HCT116 (cell line): ENCODE results near the gene ATRIP. TPM values are rescaled to one million over a fixed set of nuclear protein-coding genes. Genes with fewer than 3 reads are reported as not detected.

ENCODE experiments used
- ATAC-seq: fragments of 200-7000 bp; cut with Tn5 transposase; 2 replicates; pipeline ENCODE4 v1.9.1; 2020; ENCODE audit warnings: mild to moderate bottlenecking, moderate library complexity
- BruUV-seq: library from RNA; stranded (reverse); fragments of 400-500 nt; replicated peaks from 2 replicates; lab custom pipeline; 2021; lab: Mats Ljungman, UMichigan
- CTCF ChIA-PET: fragments of 300-600 bp; sonication (Branson Sonifier 250); formaldehyde crosslinking; loops from one replicate; lab custom pipeline; 2021; ENCODE audit warnings: antibody characterized with exemption; lab: Charles Lee
- POLR2A ChIA-PET: fragments of 300-600, 350-600 bp; sonication (Branson Sonifier 250); formaldehyde crosslinking; loops from one replicate; lab custom pipeline; 2021; ENCODE audit warnings: antibody characterized with exemption; lab: Charles Lee
- RAD21 ChIA-PET, 2 experiments: fragments of 300-600 bp; sonication (Branson Sonifier 250); formaldehyde crosslinking; loops; one replicate each; lab custom pipeline; 2023; ENCODE audit warnings: low total read pairs in 2 of 2; ENCODE audit not compliant: uncharacterized antibody in 2 of 2, unreplicated experiment in 2 of 2, low non-redundant PET in 1 of 2; lab: Charles Lee
- DNase-seq: peaks from one replicate; pipeline ENCODE4 v3.0.0-alpha.2; 2010; ENCODE audit warnings: low read depth, low spot score
- H2AFZ ChIP-seq: fragments of 200-600 bp; shearing (Covaris generic), sonication (generic); 2 replicates; pipeline ENCODE4 v1.6.1; 2017; ENCODE audit warnings: low read depth, mixed run types, mixed read lengths, antibody characterized with exemption, low read length; ENCODE audit not compliant: poor library complexity, severe bottlenecking
- H3K27ac ChIP-seq: 2 replicates; pipeline ENCODE4 v1.5.1; 2012; ENCODE audit warnings: low read depth, low read length
- H3K27me3 ChIP-seq: fragments of 200-600 bp; sonication (generic); 2 replicates; pipeline ENCODE4 v1.6.1; 2016; ENCODE audit warnings: mixed run types, low read length, mixed read lengths; ENCODE audit not compliant: insufficient read depth
- H3K36me3 ChIP-seq, 2 experiments: fragments of 200-500 bp in 1 of 2; fragments of 200-600 bp in 1 of 2; sonication (Bioruptor generic) in 1 of 2; sonication (generic) in 1 of 2; 2 replicates each; pipeline versions ENCODE4 v1.5.1 to v1.6.1; 2014 to 2016; ENCODE audit warnings: low read length in 2 of 2, inconsistent platforms in 1 of 2, mixed read lengths in 1 of 2, mixed run types in 1 of 2; ENCODE audit not compliant: insufficient read depth in 2 of 2, control insufficient read depth in 1 of 2
- H3K4me1 ChIP-seq, 2 experiments: fragments of 200-600 bp in 1 of 2; sonication (generic) in 1 of 2; 2 replicates each; pipeline versions ENCODE4 v1.5.1 to v1.6.1; 2012 to 2017; ENCODE audit warnings: low read length in 2 of 2, inconsistent platforms in 1 of 2, mild to moderate bottlenecking in 1 of 2, mixed read lengths in 1 of 2, mixed run types in 1 of 2, moderate library complexity in 1 of 2; ENCODE audit not compliant: insufficient read depth in 2 of 2, control insufficient read depth in 1 of 2
- H3K4me2 ChIP-seq: fragments of 200-600 bp; sonication (generic); 2 replicates; pipeline ENCODE4 v1.6.1; 2017; ENCODE audit warnings: mixed run types, low read length, mixed read lengths
- H3K4me3 ChIP-seq, 2 experiments: fragments of 200-600 bp in 1 of 2; sonication (generic) in 1 of 2; replicated peaks in 1 of 2; 2 replicates each; pipeline ENCODE4 v1.5.1; 2011 to 2016; ENCODE audit warnings: low read length in 2 of 2, control low read depth in 1 of 2, low read depth in 1 of 2, mild to moderate bottlenecking in 1 of 2, mixed read lengths in 1 of 2, mixed run types in 1 of 2
- H3K79me2 ChIP-seq: fragments of 200-600 bp; sonication (generic); 2 replicates; pipeline ENCODE4 v1.6.1; 2017; ENCODE audit warnings: mild to moderate bottlenecking, mixed run types, low read length, moderate library complexity, mixed read lengths; ENCODE audit not compliant: insufficient read depth
- H3K9ac ChIP-seq: fragments of 200-600 bp; sonication (generic); 2 replicates; pipeline ENCODE4 v1.6.1; 2016; ENCODE audit warnings: low read length, mixed read lengths
- H3K9me2 ChIP-seq: fragments of 200-600 bp; sonication (generic), shearing (Covaris generic); 2 replicates; pipeline ENCODE4 v1.6.1; 2017; ENCODE audit warnings: mixed run types, mild to moderate bottlenecking, moderate library complexity; ENCODE audit not compliant: insufficient read depth
- H3K9me3 ChIP-seq, 2 experiments: fragments of 200-500 bp in 1 of 2; fragments of 200-600 bp in 1 of 2; sonication (Bioruptor generic) in 1 of 2; sonication (generic) in 1 of 2; 2 replicates each; pipeline ENCODE4 v1.6.1; 2014 to 2017; ENCODE audit warnings: low read length in 2 of 2, mixed read lengths in 2 of 2, inconsistent platforms in 1 of 2, low read depth in 1 of 2, mild to moderate bottlenecking in 1 of 2, mixed run types in 1 of 2, moderate library complexity in 1 of 2; ENCODE audit not compliant: control insufficient read depth in 1 of 2, insufficient read depth in 1 of 2
- H4K20me1 ChIP-seq: fragments of 200-600 bp; sonication (generic), shearing (Covaris generic); 2 replicates; pipeline ENCODE4 v1.6.1; 2017; ENCODE audit warnings: mixed run types, mild to moderate bottlenecking, moderate library complexity; ENCODE audit not compliant: insufficient read depth
- EGR1 ChIP-seq: IDR thresholded peaks from 2 replicates; pipeline ENCODE4 v1.6.1; 2012; ENCODE audit warnings: low read depth
- ELF1 ChIP-seq: IDR thresholded peaks from 2 replicates; pipeline ENCODE4 v1.6.1; 2012; ENCODE audit warnings: low read depth, borderline replicate concordance
- EZH2 ChIP-seq: fragments of 200-600 bp; sonication (generic); IDR thresholded peaks from 2 replicates; pipeline ENCODE4 v1.6.1; 2017; ENCODE audit warnings: antibody characterized with exemption, mixed run types
- FOSL1 ChIP-seq: IDR thresholded peaks from 2 replicates; pipeline ENCODE4 v1.6.1; 2012; ENCODE audit warnings: low read depth
- POLR2A ChIP-seq: IDR thresholded peaks from 2 replicates; pipeline ENCODE4 v1.7.0; 2011; ENCODE audit warnings: borderline replicate concordance; ENCODE audit not compliant: insufficient read depth, insufficient read length; ENCODE audit errors: extremely low read depth
- POLR2AphosphoS5 ChIP-seq: IDR thresholded peaks from 2 replicates; pipeline ENCODE4 v1.6.1; 2011; ENCODE audit warnings: mild to moderate bottlenecking, low read depth, low read length, moderate library complexity
- SP1 ChIP-seq: IDR thresholded peaks from 2 replicates; pipeline ENCODE4 v1.6.1; 2012; ENCODE audit warnings: low read depth
- SRF ChIP-seq: IDR thresholded peaks from 2 replicates; pipeline ENCODE4 v1.6.1; 2012; ENCODE audit warnings: low read depth
- ZNF274 ChIP-seq: fragments of 200-500 bp; sonication (Bioruptor generic); IDR thresholded peaks from 2 replicates; pipeline ENCODE4 v1.6.1; 2014; ENCODE audit warnings: mild to moderate bottlenecking, low read depth, low read length, inconsistent platforms
- intact Hi-C: fragments of 100-400 bp; cut with micrococcal nuclease; formaldehyde crosslinking; loops from 2 replicates; pipeline ENCODE4 v1.10.0; 2022
- total RNA-seq: library from RNA; stranded (reverse); gene quantifications from one replicate; pipeline ENCODE4 v1.2.1, GENCODE V29; 2021; ENCODE audit not compliant: unreplicated experiment
- TF ChIP-seq, protein P1 (sequence below): IDR thresholded peaks from 2 replicates; pipeline ENCODE4 v1.6.1; 2012; ENCODE audit warnings: low read depth
- TF ChIP-seq, protein P2 (sequence below): IDR thresholded peaks from 2 replicates; pipeline ENCODE4 v1.6.1; 2011; ENCODE audit warnings: mild to moderate bottlenecking, low read length, moderate library complexity; ENCODE audit not compliant: insufficient replicate concordance; ENCODE audit errors: extremely low read depth

ATRIP gene
- total RNA-seq, 1 experiment from 2014 or later: 15.6 TPM

DNA sequence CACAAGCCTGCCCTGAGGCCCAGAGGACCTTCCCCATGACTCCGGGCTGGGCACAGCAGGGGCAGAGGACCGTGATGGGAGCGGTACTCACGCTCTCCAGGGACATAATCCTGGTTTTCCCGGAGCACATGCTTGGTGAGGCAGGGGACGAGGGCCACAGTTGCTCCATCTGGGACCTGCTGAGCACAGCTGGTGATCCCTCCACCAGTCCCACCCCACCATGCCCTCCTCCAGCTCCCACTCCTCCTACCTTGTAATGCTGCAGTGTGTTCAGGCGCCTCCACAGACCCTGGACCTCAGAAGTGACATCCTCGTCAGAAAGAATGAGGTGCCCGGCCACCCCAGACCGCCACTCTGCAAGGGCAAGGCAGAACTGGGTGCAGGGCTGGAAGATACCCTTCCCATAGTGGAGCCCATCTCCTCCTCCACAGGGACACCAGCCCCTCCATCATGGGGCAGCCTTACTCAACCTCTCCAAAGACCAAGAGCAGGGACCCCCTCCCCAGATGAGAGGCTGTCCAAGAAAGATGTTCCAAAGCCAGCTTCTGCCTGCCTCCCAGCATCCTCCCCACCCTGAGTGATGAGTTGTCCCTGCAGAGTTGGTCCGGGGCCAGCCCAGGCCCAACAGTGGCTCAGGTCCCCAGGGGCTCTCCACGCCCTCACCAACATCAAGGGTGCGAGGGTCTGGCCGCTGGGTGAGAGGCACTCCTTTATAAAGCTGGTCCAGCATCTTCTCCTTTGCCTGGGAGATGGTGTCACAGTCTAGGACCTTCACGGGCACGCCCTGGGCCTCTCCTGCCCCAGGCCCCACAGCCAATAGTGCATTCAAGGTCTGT lies 36.1 kb upstream of the ATRIP start:
- CTCF ChIA-PET: interaction anchor here (1.3 kb wide), 1 partner anchor 25 kb away, joined by 3 read pairs; no protein-coding TSS in a partner anchor
- Histone ChIP-seq H3K27ac (no peak overlapping the region), H3K79me2 (no peaks in the 10 kb centered on the region), H3K27me3 (no peaks in the 10 kb centered on the region), H3K9me3 (no peaks in the 10 kb centered on the region), H3K9ac (no peak overlapping the region), H2AFZ (no peak overlapping the region), H3K4me1 (no peaks in the 10 kb centered on the region), H3K9me2 (no peaks in the 10 kb centered on the region), H3K4me2 (no peak overlapping the region), H3K4me3 (no peak overlapping the region), H3K36me3 (peaks cover 2 to 3% of the 10 kb centered on the region in 2 experiments; a peak in 2 of 4 replicates), H4K20me1 (no peaks in the 10 kb centered on the region)
- intact Hi-C loops: no loop called here
- RAD21 ChIA-PET: no interaction called here
- no peak for DNase-seq
- no TSS peak for BruUV-seq
- no peak for TF ChIP-seq POLR2AphosphoS5
- no peak for TF ChIP-seq FOSL1
- no peak for TF ChIP-seq ZNF274
- TF ChIP-seq, protein P1, sequence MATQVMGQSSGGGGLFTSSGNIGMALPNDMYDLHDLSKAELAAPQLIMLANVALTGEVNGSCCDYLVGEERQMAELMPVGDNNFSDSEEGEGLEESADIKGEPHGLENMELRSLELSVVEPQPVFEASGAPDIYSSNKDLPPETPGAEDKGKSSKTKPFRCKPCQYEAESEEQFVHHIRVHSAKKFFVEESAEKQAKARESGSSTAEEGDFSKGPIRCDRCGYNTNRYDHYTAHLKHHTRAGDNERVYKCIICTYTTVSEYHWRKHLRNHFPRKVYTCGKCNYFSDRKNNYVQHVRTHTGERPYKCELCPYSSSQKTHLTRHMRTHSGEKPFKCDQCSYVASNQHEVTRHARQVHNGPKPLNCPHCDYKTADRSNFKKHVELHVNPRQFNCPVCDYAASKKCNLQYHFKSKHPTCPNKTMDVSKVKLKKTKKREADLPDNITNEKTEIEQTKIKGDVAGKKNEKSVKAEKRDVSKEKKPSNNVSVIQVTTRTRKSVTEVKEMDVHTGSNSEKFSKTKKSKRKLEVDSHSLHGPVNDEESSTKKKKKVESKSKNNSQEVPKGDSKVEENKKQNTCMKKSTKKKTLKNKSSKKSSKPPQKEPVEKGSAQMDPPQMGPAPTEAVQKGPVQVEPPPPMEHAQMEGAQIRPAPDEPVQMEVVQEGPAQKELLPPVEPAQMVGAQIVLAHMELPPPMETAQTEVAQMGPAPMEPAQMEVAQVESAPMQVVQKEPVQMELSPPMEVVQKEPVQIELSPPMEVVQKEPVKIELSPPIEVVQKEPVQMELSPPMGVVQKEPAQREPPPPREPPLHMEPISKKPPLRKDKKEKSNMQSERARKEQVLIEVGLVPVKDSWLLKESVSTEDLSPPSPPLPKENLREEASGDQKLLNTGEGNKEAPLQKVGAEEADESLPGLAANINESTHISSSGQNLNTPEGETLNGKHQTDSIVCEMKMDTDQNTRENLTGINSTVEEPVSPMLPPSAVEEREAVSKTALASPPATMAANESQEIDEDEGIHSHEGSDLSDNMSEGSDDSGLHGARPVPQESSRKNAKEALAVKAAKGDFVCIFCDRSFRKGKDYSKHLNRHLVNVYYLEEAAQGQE: no peak
- TF ChIP-seq, protein P2, sequence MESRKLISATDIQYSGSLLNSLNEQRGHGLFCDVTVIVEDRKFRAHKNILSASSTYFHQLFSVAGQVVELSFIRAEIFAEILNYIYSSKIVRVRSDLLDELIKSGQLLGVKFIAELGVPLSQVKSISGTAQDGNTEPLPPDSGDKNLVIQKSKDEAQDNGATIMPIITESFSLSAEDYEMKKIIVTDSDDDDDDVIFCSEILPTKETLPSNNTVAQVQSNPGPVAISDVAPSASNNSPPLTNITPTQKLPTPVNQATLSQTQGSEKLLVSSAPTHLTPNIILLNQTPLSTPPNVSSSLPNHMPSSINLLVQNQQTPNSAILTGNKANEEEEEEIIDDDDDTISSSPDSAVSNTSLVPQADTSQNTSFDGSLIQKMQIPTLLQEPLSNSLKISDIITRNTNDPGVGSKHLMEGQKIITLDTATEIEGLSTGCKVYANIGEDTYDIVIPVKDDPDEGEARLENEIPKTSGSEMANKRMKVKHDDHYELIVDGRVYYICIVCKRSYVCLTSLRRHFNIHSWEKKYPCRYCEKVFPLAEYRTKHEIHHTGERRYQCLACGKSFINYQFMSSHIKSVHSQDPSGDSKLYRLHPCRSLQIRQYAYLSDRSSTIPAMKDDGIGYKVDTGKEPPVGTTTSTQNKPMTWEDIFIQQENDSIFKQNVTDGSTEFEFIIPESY: no peak
- TF ChIP-seq EZH2: no peak
- TF ChIP-seq ELF1: no peak
- no peak for TF ChIP-seq SP1
- TF ChIP-seq EGR1: no peak
- no peak for TF ChIP-seq SRF
- TF ChIP-seq POLR2A: no peak
- POLR2A ChIA-PET: no interaction called here
- ATAC-seq: no peak
